Memory B cell (primary cell): Measurements from ENCODE around the gene INKA2.
"Not testable (repeated sequence)": the region's sequence is repeated elsewhere in the genome, so short reads cannot be mapped to it uniquely, and the experiment has no call there.

Source experiments
- ATAC-seq: fragments of 150-1000 bp; cut with Tn5 transposase; 2 replicates; pipeline ENCODE4 v1.10.0; 2021; ENCODE audit warnings: low read depth, mild to moderate bottlenecking, moderate library complexity
- DNase-seq, 2 donors: peaks; one replicate each; pipeline ENCODE4 v3.0.0; 2022; ENCODE audit warnings: low spot score in 2 of 2
- H3K27ac Mint-ChIP-seq: one replicate; pipeline ENCODE4 v1.8.0; 2022; ENCODE audit warnings: mild to moderate bottlenecking, moderate library complexity, mixed read lengths
- H3K27me3 Mint-ChIP-seq: one replicate; pipeline ENCODE4 v1.8.0; 2022; ENCODE audit warnings: mixed read lengths
- H3K36me3 Mint-ChIP-seq: one replicate; pipeline ENCODE4 v1.8.0; 2022; ENCODE audit warnings: mild to moderate bottlenecking, mixed read lengths
- H3K4me1 Mint-ChIP-seq: one replicate; pipeline ENCODE4 v1.8.0; 2022; ENCODE audit warnings: mixed read lengths
- H3K4me3 Mint-ChIP-seq: one replicate; pipeline ENCODE4 v1.8.0; 2022; ENCODE audit warnings: mild to moderate bottlenecking, moderate library complexity, mixed read lengths
- H3K9me3 Mint-ChIP-seq: one replicate; pipeline ENCODE4 v1.8.0; 2022; ENCODE audit warnings: mixed read lengths

The INKA2 gene

GRCh38 chr1:111742938-111743549 is 3.8 kb upstream of the INKA2 start:
- H3K9me3 Mint-ChIP-seq: no peaks in the 10 kb centered on the region
- H3K4me3 Mint-ChIP-seq: no peak overlapping the region
- no peaks in the 10 kb centered on the region for H3K36me3 Mint-ChIP-seq
- DNase-seq (no peak), ATAC-seq (no peak)
- H3K4me1 Mint-ChIP-seq: peaks cover 13% of the 10 kb centered on the region
- peaks cover 7% of the 10 kb centered on the region for H3K27me3 Mint-ChIP-seq
- no peak overlapping the region for H3K27ac Mint-ChIP-seq

- H3K9me3 Mint-ChIP-seq, H3K36me3 Mint-ChIP-seq, ATAC-seq, DNase-seq, H3K27me3 Mint-ChIP-seq, H3K27ac Mint-ChIP-seq, H3K4me3 Mint-ChIP-seq: not testable (repeated sequence)
- peaks cover 18% of the 10 kb centered on the region for H3K4me1 Mint-ChIP-seq
Observed at GRCh38 chr1:111742292-111742691, 3.1 kb upstream of the INKA2 start.

GRCh38 chr1:111739925-111740765 is 950 bp upstream of the INKA2 start:
- Mint-ChIP-seq H3K9me3 (no peaks in the 10 kb centered on the region), H3K4me3 (peak overlapping the region; percentile 96), H3K4me1 (peaks cover 16% of the 10 kb centered on the region), H3K27me3 (peaks cover 7% of the 10 kb centered on the region), H3K36me3 (no peaks in the 10 kb centered on the region), H3K27ac (peak overlapping the region; percentile 64)
- DNase-seq: peak; percentile 21 to 53
- peak; percentile 12 for ATAC-seq

- Mint-ChIP-seq H3K4me3 (peak overlapping the region; percentile 96), H3K27ac (peak overlapping the region; percentile 93), H3K9me3 (no peaks in the 10 kb centered on the region), H3K27me3 (peaks cover 7% of the 10 kb centered on the region), H3K4me1 (peaks cover 16% of the 10 kb centered on the region), H3K36me3 (no peaks in the 10 kb centered on the region)
- DNase-seq (peak; percentile 46 to 69), ATAC-seq (peak; percentile 55)
Observed at GRCh38 chr1:111738436-111739193, 580 bp downstream of the INKA2 start.

GRCh38 chr1:111738133-111738435 is 1.1 kb downstream of the INKA2 start:
- Mint-ChIP-seq H3K27me3 (peaks cover 7% of the 10 kb centered on the region), H3K4me3 (peak overlapping the region; percentile 96), H3K4me1 (peaks cover 16% of the 10 kb centered on the region), H3K36me3 (no peaks in the 10 kb centered on the region), H3K27ac (peak overlapping the region; percentile 11), H3K9me3 (no peaks in the 10 kb centered on the region)
- DNase-seq (no peak), ATAC-seq (peak; percentile 44)

- peak overlapping the region; percentile 96 for H3K4me3 Mint-ChIP-seq
- no peaks in the 10 kb centered on the region for H3K36me3 Mint-ChIP-seq
- DNase-seq (no peak), ATAC-seq (no peak)
- H3K27me3 Mint-ChIP-seq: peaks cover 7% of the 10 kb centered on the region
- H3K27ac Mint-ChIP-seq: peak overlapping the region; percentile 11
- H3K9me3 Mint-ChIP-seq: no peaks in the 10 kb centered on the region
- peaks cover 16% of the 10 kb centered on the region for H3K4me1 Mint-ChIP-seq
Observed at GRCh38 chr1:111737216-111738132, 1.7 kb downstream of the INKA2 start.

- ATAC-seq: no peak
- Mint-ChIP-seq H3K4me1 (peaks cover 16% of the 10 kb centered on the region), H3K36me3 (no peaks in the 10 kb centered on the region), H3K9me3 (no peaks in the 10 kb centered on the region), H3K4me3 (no peak overlapping the region), H3K27ac (no peak overlapping the region), H3K27me3 (peaks cover 7% of the 10 kb centered on the region)
- DNase-seq: no peak
Observed at GRCh38 chr1:111736548-111737215, 2.5 kb downstream of the INKA2 start.

- no peak for ATAC-seq
- H3K27ac Mint-ChIP-seq: no peak overlapping the region
- H3K9me3 Mint-ChIP-seq: no peaks in the 10 kb centered on the region
- H3K36me3 Mint-ChIP-seq: no peaks in the 10 kb centered on the region
- no peak for DNase-seq
- H3K27me3 Mint-ChIP-seq: peaks cover 6% of the 10 kb centered on the region
- peaks cover 16% of the 10 kb centered on the region for H3K4me1 Mint-ChIP-seq
- H3K4me3 Mint-ChIP-seq: no peak overlapping the region
Observed at GRCh38 chr1:111735858-111736544, 3.2 kb downstream of the INKA2 start.

GRCh38 chr1:111735321-111735720 is 3.9 kb downstream of the INKA2 start:
- no peak for DNase-seq
- H3K4me1 Mint-ChIP-seq: peaks cover 16% of the 10 kb centered on the region
- ATAC-seq: no peak

GRCh38 chr1:111734856-111735255 is 4.3 kb downstream of the INKA2 start:
- no peak for DNase-seq
- no peaks in the 10 kb centered on the region for H3K36me3 Mint-ChIP-seq
- peaks cover 1% of the 10 kb centered on the region for H3K27me3 Mint-ChIP-seq
- peaks cover 14% of the 10 kb centered on the region for H3K4me1 Mint-ChIP-seq
- no peak overlapping the region for H3K27ac Mint-ChIP-seq
- H3K4me3 Mint-ChIP-seq: no peak overlapping the region
- ATAC-seq: no peak
- no peaks in the 10 kb centered on the region for H3K9me3 Mint-ChIP-seq

More at GRCh38 chr1:111735321-111735720, 3.9 kb downstream of the INKA2 start:
- no peaks in the 10 kb centered on the region for H3K36me3 Mint-ChIP-seq
- no peak overlapping the region for H3K27ac Mint-ChIP-seq
- H3K4me3 Mint-ChIP-seq: no peak overlapping the region
- H3K9me3 Mint-ChIP-seq: no peaks in the 10 kb centered on the region
- peaks cover 2% of the 10 kb centered on the region for H3K27me3 Mint-ChIP-seq

GRCh38 chr1:111734426-111734825 is 4.8 kb downstream of the INKA2 start:
- H3K27me3 Mint-ChIP-seq: no peaks in the 10 kb centered on the region

GRCh38 chr1:111733992-111734341 is 5.2 kb downstream of the INKA2 start:
- ATAC-seq (no peak), DNase-seq (no peak)
- Mint-ChIP-seq H3K36me3 (no peaks in the 10 kb centered on the region), H3K27me3 (no peaks in the 10 kb centered on the region), H3K9me3 (no peaks in the 10 kb centered on the region), H3K27ac (no peak overlapping the region), H3K4me1 (peaks cover 12% of the 10 kb centered on the region), H3K4me3 (no peak overlapping the region)

More at GRCh38 chr1:111734426-111734825, 4.8 kb downstream of the INKA2 start:
- Mint-ChIP-seq H3K36me3 (no peaks in the 10 kb centered on the region), H3K27ac (no peak overlapping the region), H3K4me3 (no peak overlapping the region), H3K9me3 (no peaks in the 10 kb centered on the region), H3K4me1 (peaks cover 12% of the 10 kb centered on the region)
- ATAC-seq (no peak), DNase-seq (no peak)
